Measurements from ENCODE around the gene SLC35F1. TPM values are rescaled to one million over a fixed set of nuclear protein-coding genes. Genes with fewer than 3 reads are reported as not detected.
"Not testable (repeated sequence)": the region's sequence is repeated elsewhere in the genome, so short reads cannot be mapped to it uniquely, and the experiment has no call there.

The SLC35F1 gene
- total RNA-seq, 6 donors from 2014 or later: 0.11 to 0.15 (median 0.13) TPM; not detected in 3

DNA sequence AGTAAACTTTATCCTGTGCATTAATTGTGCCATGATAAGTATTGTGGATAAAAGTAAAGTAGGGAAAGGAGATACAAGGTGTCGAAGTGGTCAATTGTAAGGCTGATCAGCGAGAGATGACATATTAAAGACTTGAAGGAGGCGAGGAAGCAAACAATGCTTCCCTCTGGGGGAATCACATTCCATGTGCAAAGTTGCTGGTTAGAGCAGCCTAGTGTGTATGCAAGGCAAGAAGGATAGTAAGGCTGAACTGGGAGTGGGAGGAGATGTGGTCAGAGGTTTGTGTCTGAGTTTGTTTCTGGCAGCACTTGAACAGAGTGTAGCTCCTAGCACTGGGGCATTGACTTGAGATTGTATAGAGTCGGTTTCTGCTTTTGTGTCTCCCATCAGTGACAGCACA is 122.9 kb downstream of the SLC35F1 start:
- TF ChIP-seq POLR2A (IDR thresholded peaks at IDR 0.05) (no peak), POLR2AphosphoS5 (IDR thresholded peaks at IDR 0.05) (no peak), EP300 (IDR thresholded peaks at IDR 0.05) (no peak)
- TF ChIP-seq, protein P1, sequence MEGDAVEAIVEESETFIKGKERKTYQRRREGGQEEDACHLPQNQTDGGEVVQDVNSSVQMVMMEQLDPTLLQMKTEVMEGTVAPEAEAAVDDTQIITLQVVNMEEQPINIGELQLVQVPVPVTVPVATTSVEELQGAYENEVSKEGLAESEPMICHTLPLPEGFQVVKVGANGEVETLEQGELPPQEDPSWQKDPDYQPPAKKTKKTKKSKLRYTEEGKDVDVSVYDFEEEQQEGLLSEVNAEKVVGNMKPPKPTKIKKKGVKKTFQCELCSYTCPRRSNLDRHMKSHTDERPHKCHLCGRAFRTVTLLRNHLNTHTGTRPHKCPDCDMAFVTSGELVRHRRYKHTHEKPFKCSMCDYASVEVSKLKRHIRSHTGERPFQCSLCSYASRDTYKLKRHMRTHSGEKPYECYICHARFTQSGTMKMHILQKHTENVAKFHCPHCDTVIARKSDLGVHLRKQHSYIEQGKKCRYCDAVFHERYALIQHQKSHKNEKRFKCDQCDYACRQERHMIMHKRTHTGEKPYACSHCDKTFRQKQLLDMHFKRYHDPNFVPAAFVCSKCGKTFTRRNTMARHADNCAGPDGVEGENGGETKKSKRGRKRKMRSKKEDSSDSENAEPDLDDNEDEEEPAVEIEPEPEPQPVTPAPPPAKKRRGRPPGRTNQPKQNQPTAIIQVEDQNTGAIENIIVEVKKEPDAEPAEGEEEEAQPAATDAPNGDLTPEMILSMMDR (IDR thresholded peaks at IDR 0.05): no peak
- Histone ChIP-seq H3K9me3 (peaks cover 0 to 3% (median 0%) of the 10 kb centered on the region in 4 donors), H3K36me3 (no peaks in the 10 kb centered on the region), H3K4me3 (no peak overlapping the region), H3K4me1 (no peaks in the 10 kb centered on the region), H3K27me3 (no peaks in the 10 kb centered on the region), H3K27ac (no peak overlapping the region)
- no peak for ATAC-seq (ENCODE audit: low FRiP score in 2 of 2)
- WGBS, 2 donors: 83 to 84% methylated on average over 4 of the region's 4 CpGs
- no peak for DNase-seq

DNA sequence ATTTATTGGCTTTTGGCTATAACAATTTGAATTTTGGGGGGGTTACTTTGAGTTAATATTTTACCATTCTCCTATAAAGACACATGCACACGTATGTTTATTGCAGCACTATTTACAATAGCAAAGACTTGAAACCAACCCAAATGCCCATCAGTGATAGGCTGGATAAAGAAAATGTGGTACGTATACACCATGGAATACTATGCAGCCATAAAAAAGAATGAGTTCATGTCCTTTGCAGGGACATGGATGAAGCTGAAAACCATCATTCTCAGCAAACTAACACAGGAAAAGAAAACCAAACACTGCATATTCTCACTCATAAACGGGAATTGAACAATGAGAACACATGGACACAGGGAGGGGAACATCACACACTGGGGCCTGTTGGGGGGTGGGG is 130.4 kb downstream of the SLC35F1 start:
- DNase-seq; H3K27me3 ChIP-seq; H3K4me3 ChIP-seq; H3K36me3 ChIP-seq; ATAC-seq (ENCODE audit: low FRiP score in 2 of 2); H3K4me1 ChIP-seq; H3K27ac ChIP-seq; H3K9me3 ChIP-seq: not testable (repeated sequence)
- 78 to 87% methylated on average over 3 of the region's 3 CpGs for WGBS, 2 donors

DNA sequence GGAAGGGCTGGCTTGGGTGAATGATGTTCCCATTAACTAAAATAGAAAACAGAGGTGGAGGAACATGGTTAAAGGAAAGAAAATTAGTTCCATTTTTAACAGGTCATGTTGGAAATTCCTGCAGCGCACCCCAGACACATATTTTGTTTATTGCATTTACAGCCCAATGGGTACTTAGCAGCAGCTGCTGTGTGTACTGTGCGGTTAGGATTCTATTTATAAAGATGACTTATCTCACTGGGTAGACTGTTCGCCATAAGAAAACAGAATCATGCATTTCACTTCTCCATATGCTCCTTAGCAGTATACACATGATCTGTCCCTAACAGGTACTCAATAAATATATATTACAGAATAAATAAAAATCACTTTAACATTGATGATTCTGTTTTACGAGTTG is 135.8 kb downstream of the SLC35F1 start:
- no peak for ATAC-seq (ENCODE audit: low FRiP score in 2 of 2)
- WGBS, 2 donors: 82 to 84% methylated on average over 4 of the region's 4 CpGs
- Histone ChIP-seq H3K36me3 (no peaks in the 10 kb centered on the region), H3K4me1 (no peaks in the 10 kb centered on the region), H3K27ac (no peak overlapping the region), H3K4me3 (no peak overlapping the region), H3K9me3 (no peaks in the 10 kb centered on the region), H3K27me3 (no peaks in the 10 kb centered on the region)
- DNase-seq: no peak
- TF ChIP-seq POLR2AphosphoS5 (IDR thresholded peaks at IDR 0.05): no peak
- no peak for TF ChIP-seq EP300 (IDR thresholded peaks at IDR 0.05)
- TF ChIP-seq, protein P1 (IDR thresholded peaks at IDR 0.05): no peak
- no peak for TF ChIP-seq POLR2A (IDR thresholded peaks at IDR 0.05)

DNA sequence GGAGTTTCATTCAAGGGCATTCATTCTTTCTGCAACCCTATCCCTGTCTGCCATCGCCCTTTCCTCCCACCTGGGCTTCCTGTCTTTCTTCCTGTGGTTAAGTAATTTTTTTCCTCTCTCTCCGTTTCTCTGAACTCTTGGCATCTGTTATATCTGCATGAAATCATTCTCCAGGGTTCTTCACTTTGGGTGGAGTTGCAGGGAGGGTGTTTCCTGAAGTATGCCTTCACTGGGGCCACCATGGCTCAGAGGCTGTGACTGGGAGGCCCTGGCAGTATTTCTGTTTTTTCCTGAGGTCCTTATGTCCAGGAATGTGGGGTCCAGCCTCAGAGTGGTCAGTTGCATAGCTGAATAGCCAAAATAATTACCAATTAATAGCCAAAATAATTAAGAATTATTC is 137.2 kb downstream of the SLC35F1 start:
- no peaks in the 10 kb centered on the region for H3K9me3 ChIP-seq
- H3K36me3 ChIP-seq: no peaks in the 10 kb centered on the region
- TF ChIP-seq POLR2A (IDR thresholded peaks at IDR 0.05): no peak
- TF ChIP-seq, protein P1 (IDR thresholded peaks at IDR 0.05): no peak
- no peak for TF ChIP-seq POLR2AphosphoS5 (IDR thresholded peaks at IDR 0.05)
- TF ChIP-seq EP300 (IDR thresholded peaks at IDR 0.05): no peak
- no peak for DNase-seq
- H3K4me1 ChIP-seq: no peaks in the 10 kb centered on the region
- WGBS, 2 donors: 22 to 23% methylated on average over 2 of the region's 2 CpGs
- H3K27ac ChIP-seq: no peak overlapping the region
- ATAC-seq (ENCODE audit: low FRiP score in 2 of 2): no peak
- no peaks in the 10 kb centered on the region for H3K27me3 ChIP-seq
- H3K4me3 ChIP-seq: no peak overlapping the region

DNA sequence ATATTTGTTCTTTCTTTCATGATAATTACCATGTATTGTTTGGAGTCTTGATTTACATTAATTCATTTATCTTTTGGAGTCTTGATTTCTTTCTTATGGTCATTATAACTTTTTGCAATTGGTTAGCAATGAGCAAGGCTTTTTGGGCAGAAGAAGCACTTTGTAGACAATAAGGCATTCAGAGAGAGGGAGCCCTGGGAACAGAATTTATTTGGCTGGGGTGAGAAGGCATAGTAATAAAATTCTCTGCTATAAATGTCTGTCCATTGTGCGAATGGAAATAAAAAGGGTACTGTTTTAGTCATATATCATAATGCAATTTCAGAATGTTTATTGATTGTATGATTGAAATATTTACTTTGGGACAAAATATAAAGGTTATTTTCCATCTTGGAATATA is 147.0 kb downstream of the SLC35F1 start:
- H3K36me3 ChIP-seq: no peaks in the 10 kb centered on the region
- no peak for DNase-seq
- no peaks in the 10 kb centered on the region for H3K27me3 ChIP-seq
- no peaks in the 10 kb centered on the region for H3K4me1 ChIP-seq
- 74 to 83% methylated on average over 1 of the region's 1 CpG for WGBS, 2 donors
- no peaks in the 10 kb centered on the region for H3K9me3 ChIP-seq
- no peak for TF ChIP-seq EP300 (IDR thresholded peaks at IDR 0.05)
- no peak for TF ChIP-seq POLR2A (IDR thresholded peaks at IDR 0.05)
- TF ChIP-seq POLR2AphosphoS5 (IDR thresholded peaks at IDR 0.05): no peak
- TF ChIP-seq, protein P1 (IDR thresholded peaks at IDR 0.05): no peak
- no peak overlapping the region for H3K27ac ChIP-seq
- H3K4me3 ChIP-seq: no peak overlapping the region
- ATAC-seq (ENCODE audit: low FRiP score in 2 of 2): no peak

Data from upper lobe of left lung (tissue), 6 donors.